NK-92 treated with Interleukin-12 subunit alpha and Interleukin-12 subunit beta, amount 100 ng/mL, for 24 hours (cell line): Measurements from ENCODE around the gene RAB5A.
"Not testable (repeated sequence)": the region's sequence is repeated elsewhere in the genome, so short reads cannot be mapped to it uniquely, and the experiment has no call there.

ENCODE experiments used
- DNase-seq: peaks from one replicate; lab custom pipeline; 2025; lab: John Stamatoyannopoulos, UW

The RAB5A gene

DNA sequence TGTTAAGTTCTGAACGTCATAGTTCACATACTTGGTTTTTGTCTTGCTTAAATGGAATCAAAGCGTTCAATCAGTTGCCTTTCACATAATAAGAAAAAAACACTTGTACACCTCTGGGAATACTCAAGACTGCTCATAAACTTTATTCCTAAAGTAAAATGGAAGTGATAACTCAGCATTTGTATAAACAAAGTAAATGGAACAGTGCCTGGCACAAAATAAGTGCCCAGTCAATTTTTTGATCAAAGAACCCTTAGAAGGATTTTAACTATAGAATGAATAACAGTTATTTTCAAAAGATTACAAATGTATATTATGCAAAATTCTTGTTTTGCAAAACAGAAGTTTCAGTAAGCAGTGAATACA, 1.3 kb downstream of the RAB5A start:
- no peak for DNase-seq

DNA sequence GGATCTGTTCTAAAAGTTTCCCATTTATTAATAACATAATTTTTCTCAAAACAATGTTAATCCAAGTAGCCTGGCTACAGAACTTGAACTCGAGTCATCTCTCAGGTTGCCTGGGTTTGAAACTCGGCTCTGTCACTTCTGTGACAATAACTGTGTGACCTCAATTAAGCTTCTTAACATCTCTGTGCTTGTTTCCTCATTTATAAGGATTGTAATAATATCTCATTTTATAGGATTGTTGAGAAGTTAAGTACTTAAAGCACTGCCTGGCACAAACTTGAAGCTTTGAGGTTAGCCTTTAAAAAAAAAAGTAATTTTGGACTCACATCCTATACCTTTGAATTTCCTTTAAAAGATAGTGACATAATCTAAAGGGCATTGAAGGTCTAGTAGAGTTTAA, 3.4 kb downstream of the RAB5A start:
- no peak for DNase-seq

DNA sequence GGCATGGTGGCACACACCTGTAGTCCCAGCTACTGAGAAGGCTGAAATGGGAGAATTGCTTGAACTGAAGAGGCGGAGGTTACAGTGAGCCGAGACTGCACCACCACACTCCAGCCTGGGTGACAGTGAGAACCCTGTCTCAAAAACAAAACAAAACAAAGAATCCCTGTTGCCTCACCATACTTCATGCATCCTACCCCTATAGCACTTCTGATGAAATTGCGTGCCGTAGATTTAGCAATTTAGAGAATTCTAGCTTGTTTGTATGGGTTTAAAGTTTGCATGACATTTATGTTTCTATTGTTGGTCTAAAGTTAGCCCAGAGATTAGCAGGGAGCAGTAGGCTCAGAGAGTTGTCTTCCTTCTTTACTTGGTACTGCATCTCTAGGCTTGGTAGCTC, 7.8 kb downstream of the RAB5A start:
- no peak for DNase-seq

DNA sequence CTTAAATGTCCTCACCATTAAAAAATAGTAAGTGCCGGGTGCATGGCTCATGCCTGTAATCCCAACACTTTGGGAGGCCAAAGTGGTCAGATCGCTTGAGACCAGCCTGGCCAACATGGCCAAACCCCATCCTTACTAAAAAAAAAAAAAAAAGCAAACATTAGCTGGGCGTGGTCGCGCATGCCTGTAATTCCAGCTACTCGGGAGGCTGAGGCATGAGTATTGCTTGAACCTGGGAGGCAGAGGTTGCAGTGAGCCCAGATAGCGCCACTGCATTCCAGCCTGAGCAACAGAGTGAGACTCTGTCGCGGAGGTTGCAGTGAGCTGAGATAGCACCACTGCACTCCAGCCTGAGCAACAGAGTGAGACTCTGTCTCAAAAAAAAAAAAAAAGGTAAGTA, 10.5 kb downstream of the RAB5A start:
- DNase-seq: not testable (repeated sequence)

DNA sequence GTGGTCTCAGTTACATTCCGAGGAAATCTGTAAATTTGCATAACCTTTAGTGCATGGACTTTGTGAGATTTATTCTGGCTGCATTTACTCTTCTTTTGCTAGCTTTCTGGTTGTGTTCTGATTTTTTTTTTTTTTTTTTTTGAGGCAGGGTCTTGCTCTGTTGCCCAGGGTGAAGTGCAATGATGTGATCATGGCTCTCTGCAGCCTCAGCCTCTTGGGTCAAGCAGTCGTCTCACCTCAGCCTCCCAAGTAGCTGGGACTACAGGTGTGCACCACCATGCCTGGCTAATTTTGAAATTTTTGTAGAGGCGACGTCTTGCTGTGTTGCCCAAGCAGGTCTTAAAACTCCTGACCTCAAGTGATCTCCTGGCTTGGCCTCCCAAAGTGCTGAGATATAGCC, 12.6 kb downstream of the RAB5A start:
- DNase-seq: no peak

DNA sequence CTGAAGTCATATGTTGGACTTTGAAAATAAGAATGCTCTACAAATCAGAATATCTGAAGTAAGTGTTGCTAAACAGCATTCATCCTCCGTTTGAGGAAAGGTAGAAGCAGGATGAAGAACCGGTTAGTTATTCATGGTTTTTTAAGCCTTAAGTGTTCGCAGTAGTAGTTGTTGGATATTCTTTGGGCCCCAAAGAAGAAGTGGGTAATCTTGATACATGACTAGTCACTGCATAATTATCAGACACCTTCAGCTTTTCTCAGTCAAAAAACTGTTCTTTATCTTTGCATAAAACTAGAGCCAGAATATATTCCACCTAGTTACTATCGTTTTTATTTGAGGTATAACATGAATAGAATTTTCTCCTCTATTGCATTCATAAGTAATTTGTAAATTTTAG, 13.8 kb downstream of the RAB5A start:
- no peak for DNase-seq

DNA sequence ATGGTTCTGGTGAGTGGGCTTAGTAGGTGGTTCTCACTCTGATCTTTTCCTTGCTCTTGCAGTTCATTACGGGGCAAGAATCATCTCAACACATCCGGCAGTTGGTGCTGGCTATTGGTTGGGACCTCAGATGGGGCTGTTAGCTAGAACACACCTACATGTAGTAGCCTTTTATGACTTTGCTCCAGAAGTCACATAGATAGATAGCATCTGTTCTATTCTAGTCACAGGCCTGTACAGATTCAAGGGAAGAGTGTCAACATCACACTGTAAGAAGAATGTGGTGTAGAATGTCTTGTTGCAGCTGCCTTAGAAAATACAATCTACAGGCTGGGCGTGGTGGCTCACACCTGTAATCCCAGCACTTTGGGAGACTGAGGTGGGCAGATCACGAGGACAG, 15.1 kb downstream of the RAB5A start:
- DNase-seq: no peak

DNA sequence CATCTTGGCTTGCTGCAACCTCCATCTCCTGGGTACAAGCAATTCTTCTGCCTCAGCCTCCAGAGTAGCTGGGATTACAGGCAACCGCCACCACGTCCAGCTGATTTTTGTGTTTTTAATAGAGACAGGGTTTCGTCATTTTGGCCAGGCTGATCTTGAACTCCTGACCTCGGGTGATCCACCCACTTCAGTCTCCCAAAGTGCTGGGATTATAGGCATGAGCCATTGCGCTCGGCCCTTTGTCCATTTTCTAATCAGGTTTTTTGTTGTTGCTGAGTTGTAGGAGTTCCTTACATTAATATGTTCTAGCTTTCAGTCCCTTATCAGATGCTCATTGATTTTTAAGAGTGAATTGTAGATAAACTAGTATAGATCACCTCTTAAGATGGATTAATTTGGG, 20.3 kb downstream of the RAB5A start:
- DNase-seq: no peak

DNA sequence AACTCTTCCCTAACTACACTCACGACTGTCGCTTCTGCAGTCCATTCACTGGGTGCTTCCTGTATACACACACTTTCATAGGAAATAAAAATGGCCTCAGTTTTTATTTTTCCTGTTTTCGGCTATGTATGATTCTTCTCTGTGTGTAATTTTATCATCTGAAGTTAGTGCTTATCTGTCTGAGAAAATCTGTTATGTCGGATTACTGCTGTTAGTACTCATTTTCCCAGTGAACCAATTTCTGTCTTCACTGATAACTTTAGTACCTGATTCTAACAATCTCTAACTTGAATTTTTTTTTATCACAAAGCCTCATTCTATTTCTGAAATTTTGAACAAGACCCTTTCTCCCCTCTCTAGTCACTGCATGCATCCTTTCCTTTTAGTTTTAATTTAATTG, 20.9 kb downstream of the RAB5A start:
- no peak for DNase-seq

DNA sequence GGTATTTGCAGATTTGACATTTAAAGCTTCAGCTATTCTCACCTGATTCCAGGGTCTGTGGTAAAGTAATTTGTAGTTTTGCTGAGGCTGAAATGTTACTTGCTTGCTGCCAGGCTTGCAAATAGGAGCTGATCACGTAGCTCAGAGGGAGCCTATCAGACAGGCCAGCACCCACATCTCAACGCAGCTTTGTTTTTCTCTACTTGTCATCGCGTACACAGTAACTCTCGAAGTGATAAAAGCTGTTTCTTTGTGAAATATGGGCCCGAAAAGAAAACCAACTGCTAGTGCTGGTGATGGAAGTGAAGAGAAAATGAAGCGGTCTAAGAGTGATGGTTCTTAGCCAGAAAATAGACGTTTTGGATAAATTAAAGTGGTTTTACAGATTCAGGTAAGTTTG, 23.4 kb downstream of the RAB5A start:
- DNase-seq: no peak

DNA sequence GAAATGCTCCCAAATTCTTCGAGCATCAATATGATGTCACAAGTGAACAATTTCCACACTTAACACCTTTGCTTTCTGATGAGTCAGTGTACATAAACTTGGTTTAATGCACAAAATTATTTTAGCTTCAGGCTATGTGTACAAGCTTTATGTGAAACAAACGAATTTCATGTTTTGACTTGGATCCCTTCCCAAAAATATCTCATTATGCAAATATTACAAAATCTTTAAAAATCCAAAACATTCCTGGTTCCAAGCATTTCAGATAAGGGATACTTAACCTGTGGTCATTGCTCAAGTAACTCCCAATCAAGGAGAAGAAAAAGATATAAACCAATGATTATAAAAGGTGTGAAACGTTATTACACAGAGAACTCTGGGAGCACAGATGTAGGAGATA, 25.2 kb downstream of the RAB5A start:
- DNase-seq: no peak

DNA sequence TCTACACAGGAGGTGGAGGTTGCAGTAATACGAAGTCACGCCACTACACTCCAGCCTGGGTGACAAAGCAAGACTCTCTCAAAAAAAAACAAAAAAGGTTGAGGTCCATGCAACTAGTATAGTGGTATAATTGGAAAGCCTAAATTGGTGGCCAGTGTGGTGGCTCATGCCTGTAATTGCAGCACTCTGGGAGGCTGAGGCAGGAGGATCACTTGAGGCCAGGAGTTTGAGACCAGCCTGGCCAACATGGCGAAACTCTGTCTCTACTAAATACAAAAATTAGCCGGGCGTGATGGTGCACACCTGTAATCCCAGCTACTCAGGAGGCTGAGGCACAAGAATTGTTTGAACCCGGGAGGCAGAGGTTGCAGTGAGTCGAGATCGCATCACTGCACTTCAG, 42.0 kb downstream of the RAB5A start:
- not testable (repeated sequence) for DNase-seq

DNA sequence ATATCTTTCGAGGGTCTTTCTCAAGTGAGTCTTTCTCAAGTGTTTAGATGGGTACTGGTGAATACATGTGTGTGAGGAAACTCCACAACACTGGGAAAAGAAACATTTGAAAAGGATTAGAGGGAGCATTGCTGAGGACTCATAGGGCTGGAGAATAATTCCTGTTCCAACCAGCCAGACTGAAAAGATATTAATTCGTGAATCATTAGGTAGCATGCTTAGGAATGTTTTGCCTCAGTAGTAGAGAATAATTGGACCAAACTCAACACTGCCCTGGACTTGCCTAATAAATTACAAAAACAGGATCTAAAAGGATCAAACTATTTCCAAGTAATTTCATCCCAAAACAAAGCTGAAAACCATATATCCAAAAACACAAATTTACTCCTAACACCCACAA, 47.9 kb downstream of the RAB5A start:
- DNase-seq: no peak

DNA sequence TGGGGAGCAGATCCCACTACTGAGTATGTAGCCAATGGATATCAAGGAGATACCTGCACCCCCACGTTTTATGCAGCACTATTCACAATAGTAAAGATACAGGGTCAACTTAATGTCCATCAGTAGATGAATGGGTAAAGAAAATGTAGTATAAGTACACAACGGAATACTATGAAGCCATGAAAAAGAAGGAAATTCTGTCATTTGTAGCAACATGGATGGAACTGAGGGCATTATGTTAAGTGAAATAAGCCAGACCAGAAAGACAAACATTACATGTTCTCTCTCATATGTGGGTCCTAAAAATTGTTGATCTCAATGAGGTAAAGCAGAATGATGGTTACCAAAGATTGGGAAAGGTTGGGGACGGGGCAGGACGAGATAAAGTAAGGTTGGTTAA, 50.6 kb downstream of the RAB5A start:
- no peak for DNase-seq

DNA sequence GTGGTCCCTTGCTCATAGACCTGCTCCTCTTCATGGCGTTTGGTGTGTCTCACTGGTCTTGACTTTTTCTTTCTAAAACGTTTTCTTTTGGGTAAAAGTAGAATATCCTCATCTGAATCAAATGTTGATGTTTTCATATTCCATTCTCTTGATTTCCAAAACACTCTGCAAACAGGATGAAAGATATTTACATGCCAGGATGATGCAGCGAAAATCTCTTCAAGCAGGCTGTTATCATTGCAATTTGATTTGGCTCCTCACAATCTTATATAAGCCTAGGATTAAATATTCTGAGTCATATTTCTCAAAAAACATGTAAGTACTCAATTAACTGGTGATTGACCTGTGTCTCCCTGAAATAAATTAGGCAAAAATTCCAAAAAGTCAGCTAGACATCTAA, 55.0 kb downstream of the RAB5A start:
- DNase-seq: no peak

DNA sequence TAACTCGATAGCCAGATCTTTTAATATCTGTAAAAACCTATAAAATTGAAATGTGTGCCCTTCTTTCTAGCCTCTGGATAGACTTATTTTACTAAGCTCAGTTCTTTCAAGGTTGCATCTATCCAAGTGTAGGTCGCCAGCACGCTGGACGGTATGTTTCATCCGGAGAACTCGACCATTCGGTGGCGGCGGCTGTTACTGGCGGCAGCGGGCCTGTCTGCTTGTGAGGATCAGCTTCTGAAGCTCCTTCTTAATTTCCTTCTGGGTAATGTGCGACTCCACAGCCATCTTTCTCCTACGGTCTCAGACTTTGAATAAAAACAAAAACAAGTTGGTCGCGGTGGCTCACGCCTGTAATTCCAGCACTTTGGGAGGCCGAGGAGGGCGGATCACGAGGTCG, 61.1 kb downstream of the RAB5A start:
- no peak for DNase-seq

DNA sequence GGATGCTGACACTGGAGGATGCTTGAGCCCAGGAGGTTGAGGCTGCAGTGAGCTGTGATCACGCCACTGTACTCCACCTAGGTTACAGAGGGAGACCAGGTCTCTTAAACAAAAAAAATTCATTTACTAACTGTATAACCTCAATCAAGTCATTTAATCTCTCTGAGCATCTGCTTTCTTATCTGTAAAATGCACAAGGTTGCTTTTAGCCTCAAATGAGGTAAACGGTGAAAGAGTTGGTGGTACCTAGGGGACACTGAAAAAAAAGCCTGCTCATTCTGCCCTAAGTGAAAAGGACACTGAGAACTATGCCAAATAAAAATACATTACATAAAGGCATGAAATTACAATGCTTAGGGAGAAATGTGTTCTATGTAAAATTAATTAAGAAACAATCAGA, 61.7 kb downstream of the RAB5A start:
- no peak for DNase-seq

DNA sequence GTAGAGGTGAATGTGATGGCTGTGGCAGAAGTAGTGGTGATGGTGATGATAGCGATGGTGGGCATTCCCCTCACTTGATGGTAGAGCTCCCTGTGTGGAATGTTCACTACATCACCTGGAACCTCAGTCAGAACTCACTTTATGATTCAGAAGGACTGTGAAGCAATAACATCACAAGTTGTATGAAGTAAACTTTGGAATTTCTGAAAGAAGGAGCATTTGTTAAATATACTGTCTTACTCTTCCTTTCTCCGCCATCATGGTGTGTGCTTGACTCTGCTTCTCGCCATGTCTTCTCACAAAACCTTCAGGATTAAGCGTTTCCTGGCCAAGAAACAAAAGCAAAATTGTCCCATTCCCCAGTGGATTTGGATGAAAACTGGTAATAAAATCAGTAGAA, 65.3 kb downstream of the RAB5A start, which contains the start of gene PP2D1:
TSS of gene PP2D1 (minus strand) at position 101 of the 400 bp plus-strand sequence. CDS start 192 bp downstream, outside the sequence.
- no peak for DNase-seq

DNA sequence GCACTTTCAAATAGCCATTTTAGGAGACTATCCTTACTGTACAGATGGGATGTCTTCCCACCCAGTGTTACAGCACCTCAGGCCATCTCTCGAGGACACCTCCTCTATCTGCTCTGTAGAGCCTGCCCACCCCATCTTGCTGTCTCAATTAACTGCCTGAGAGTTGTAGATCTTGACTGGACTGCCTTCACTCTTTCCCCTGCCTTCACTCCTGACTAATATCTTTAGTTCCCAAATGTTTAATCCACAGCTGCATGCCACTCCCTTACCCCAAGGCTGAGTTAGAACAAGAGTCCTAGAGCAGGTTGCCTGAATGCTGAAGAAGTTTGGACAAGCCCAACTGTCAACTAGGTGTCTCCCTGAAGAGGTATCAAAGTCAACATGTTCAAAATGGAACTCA, 66.5 kb downstream of the RAB5A start:
- DNase-seq: no peak

DNA sequence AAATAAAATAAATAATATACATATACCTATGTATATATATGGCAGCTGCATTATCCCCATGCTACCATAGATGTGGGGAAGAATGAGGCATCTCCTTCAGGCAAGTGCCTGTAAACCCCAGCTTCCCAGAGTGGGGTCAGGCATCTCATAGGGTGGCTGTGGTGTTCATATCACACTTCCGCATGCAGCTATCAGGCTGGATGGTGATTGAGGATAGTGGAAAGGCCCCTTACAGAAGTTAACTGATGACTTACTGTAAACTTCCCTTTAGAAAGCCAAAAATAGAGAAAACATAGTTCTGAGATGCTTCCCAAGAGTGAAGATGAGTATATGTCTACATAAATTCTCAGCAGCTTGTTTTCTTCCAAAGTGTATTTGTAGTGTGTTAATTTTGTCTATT, 68.6 kb downstream of the RAB5A start:
- DNase-seq: no peak

DNA sequence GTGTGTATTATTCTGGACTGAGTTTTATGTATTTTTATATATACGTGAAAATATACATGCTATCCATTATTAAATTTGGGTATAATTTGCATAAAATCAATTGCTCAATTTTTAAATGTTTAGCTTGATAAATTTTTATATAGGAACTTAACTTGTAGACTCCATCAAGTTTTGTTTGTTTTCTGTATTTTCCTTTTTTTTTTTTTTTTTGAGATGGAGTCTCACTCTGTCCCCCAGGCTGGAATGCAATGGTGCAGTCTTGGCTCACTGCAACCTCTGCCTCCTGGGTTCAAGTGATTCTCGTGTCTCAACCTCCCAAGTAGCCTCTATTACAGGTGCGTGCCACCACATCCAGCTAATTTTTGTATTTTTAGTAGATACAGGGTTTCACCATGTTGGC, 69.2 kb downstream of the RAB5A start:
- not testable (repeated sequence) for DNase-seq

DNA sequence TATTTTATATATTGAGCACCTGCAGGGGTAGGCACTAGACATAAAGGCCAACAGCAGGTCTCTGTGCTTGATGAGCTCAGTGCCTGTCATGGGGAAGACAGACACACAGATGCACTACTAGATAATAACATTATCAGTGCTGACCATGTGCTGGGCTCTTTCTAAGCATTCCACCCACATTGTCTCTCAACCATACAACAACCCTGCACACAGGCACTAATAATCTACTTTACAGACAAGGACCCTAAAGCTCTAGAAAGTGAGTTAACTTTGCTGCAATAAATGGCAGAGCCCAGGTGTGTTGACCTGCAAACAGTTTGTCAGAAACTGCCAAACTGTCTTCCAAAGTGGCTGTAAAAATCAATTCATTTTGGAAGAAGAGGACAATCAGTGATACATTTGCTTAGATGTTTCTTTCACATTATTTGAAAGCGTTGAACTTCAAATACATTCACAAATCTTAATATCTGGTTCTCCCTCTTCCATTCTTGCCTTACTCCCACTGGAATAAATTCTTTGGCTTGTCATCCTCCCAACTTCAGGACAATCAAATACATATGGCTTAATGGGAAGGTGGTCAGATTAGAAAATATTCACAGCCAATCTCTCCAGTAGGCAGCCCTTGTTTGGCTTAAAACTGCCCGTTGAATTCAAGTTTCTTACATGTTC, 76.2 kb downstream of the RAB5A start:
- DNase-seq: no peak

DNA sequence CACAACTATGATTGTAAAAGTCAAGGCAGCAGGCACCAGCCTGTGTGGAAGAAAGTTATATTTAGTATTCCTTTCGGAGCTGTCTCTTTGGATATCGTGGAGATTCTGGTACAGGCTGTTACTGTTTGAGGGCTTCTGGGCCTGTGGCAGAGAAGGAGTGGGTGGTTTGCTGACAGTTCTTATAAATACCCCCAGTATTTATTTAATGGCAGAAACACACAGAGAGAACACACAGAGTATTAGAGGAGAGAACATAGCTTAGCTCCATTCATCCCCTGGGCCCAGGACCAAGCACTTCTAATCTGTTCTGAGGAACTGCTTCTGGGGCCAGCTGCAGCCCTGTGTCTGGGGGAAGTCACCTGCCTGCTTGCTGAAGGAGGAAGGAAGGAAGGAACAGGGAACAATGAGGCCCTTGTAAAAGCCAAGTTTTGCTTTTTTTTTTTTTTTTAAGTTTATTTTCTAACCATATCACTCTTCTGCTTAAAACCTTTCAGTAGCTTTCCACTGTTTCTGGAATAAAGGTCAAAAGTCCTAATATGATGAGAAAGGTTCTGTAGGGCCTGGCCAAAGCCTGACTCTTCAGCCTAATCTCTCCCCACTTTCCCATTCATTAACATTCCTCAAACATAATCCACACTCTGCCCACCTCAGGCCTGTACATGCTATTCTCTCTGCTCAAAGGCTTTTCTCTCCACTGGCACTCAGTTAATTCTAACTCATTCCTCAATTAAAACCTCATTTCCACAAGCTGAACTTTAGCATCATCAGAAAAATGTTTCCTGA, 76.9 kb downstream of the RAB5A start:
- no peak for DNase-seq

DNA sequence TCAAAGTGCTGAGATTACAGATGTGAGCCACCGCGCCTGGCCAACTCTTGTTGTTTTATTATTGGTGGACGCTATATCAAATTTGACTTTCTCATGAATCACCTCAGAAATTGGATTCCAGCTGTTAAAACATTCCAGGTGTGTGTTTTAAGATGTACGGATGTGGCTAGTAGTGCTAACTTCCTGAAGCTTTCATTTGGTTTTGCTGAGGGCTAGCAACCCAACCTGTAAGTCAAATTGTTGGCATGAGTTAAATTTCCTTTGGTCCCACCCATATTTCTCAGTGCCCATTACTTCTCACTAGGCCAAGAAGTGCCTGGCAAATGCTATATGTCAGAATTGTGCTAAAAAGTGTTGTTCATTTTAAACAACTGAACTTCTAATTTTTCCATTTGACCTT, 80.2 kb downstream of the RAB5A start:
- DNase-seq: no peak
